CD14-positive monocyte (primary cell): ENCODE measurements around the gene DSCAML1. TPM values are rescaled to one million over a fixed set of nuclear protein-coding genes. Genes with fewer than 3 reads are reported as not detected.

Experiments used
- DNase-seq, 3 donors: peaks; one replicate each; pipeline ENCODE4 v3.0.0-alpha.2; 2011 to 2022
- H2AFZ ChIP-seq: 2 replicates; pipeline ENCODE4 v1.6.0; 2012; ENCODE audit warnings: mild to moderate bottlenecking, low read depth, low read length, inconsistent platforms; ENCODE audit not compliant: insufficient read depth, poor library complexity, severe bottlenecking
- H3K27ac ChIP-seq, 2 donors: 1 replicate in 1 of 2; 2 replicates in 1 of 2; pipeline ENCODE4 v1.5.1; 2012 to 2013; ENCODE audit warnings: low read length in 2 of 2, control low read depth in 1 of 2, inconsistent platforms in 1 of 2, low read depth in 1 of 2, mild to moderate bottlenecking in 1 of 2
- H3K27me3 ChIP-seq, 2 donors: one replicate each; pipeline versions ENCODE4 v1.6.0 to v1.6.1; 2011 to 2013; ENCODE audit warnings: low read length in 2 of 2; ENCODE audit not compliant: control insufficient read depth in 2 of 2, insufficient read depth in 2 of 2
- H3K36me3 ChIP-seq, 2 donors: replicated peaks in 1 of 2; 1 replicate in 1 of 2; 2 replicates in 1 of 2; pipeline versions ENCODE4 v1.5.1 to v1.6.1; 2012 to 2013; ENCODE audit warnings: low read length in 2 of 2, control low read depth in 1 of 2, inconsistent platforms in 1 of 2, mild to moderate bottlenecking in 1 of 2; ENCODE audit not compliant: insufficient read depth in 2 of 2, control insufficient read depth in 1 of 2
- H3K4me1 ChIP-seq, 2 donors: 1 replicate in 1 of 2; 2 replicates in 1 of 2; pipeline versions ENCODE4 v1.5.1 to v1.6.1; 2012 to 2013; ENCODE audit warnings: low read length in 2 of 2, control low read depth in 1 of 2, inconsistent platforms in 1 of 2, mild to moderate bottlenecking in 1 of 2, moderate library complexity in 1 of 2; ENCODE audit not compliant: insufficient read depth in 2 of 2, control insufficient read depth in 1 of 2
- H3K4me2 ChIP-seq: replicated peaks from 2 replicates; pipeline ENCODE3; 2012; ENCODE audit warnings: low read length, moderate library complexity, mild to moderate bottlenecking; ENCODE audit not compliant: poor library complexity, severe bottlenecking; ENCODE audit errors: extremely low read depth
- H3K4me3 ChIP-seq, 3 experiments: fragments of 200-600 bp in 1 of 3; sonication (generic) in 1 of 3; replicated peaks in 1 of 3; 1 replicate in 2 of 3; 2 replicates in 1 of 3; pipeline ENCODE4 v1.5.1; 2011 to 2013; ENCODE audit warnings: low read length in 3 of 3, mild to moderate bottlenecking in 3 of 3, control low read depth in 2 of 3, low read depth in 2 of 3, inconsistent platforms in 1 of 3, moderate library complexity in 1 of 3
- H3K79me2 ChIP-seq: 2 replicates; pipeline ENCODE4 v1.6.0; 2012; ENCODE audit warnings: mild to moderate bottlenecking, control low read depth, inconsistent platforms, low read length, moderate library complexity; ENCODE audit not compliant: insufficient read depth
- H3K9ac ChIP-seq: 2 replicates; pipeline ENCODE4 v1.6.0; 2017; ENCODE audit warnings: low read length, mild to moderate bottlenecking; ENCODE audit not compliant: insufficient read depth, poor library complexity, severe bottlenecking
- H3K9me3 ChIP-seq, 2 donors: replicated peaks in 1 of 2; 1 replicate in 1 of 2; 2 replicates in 1 of 2; pipeline versions ENCODE4 v1.5.1 to v1.6.1; 2012 to 2013; ENCODE audit warnings: low read length in 2 of 2, control low read depth in 1 of 2; ENCODE audit not compliant: control insufficient read depth in 1 of 2, insufficient read depth in 1 of 2
- H4K20me1 ChIP-seq: 2 replicates; pipeline ENCODE4 v1.6.0; 2012; ENCODE audit warnings: mild to moderate bottlenecking, low read length, control low read depth, moderate library complexity; ENCODE audit not compliant: insufficient read depth
- H3K27ac Mint-ChIP-seq, 7 donors: one replicate each; pipeline ENCODE4 v1.8.0; 2020; ENCODE audit warnings: mild to moderate bottlenecking in 7 of 7, mixed read lengths in 7 of 7, moderate library complexity in 6 of 7, inconsistent platforms in 2 of 7
- H3K27me3 Mint-ChIP-seq, 3 donors: one replicate each; pipeline ENCODE4 v1.8.0; 2021 to 2022; ENCODE audit warnings: low read depth in 3 of 3, mild to moderate bottlenecking in 3 of 3, mixed read lengths in 3 of 3, moderate library complexity in 3 of 3, inconsistent platforms in 1 of 3
- H3K36me3 Mint-ChIP-seq, 2 donors: one replicate each; pipeline ENCODE4 v1.8.0; 2020; ENCODE audit warnings: mixed read lengths in 2 of 2, inconsistent platforms in 1 of 2, mild to moderate bottlenecking in 1 of 2
- H3K4me1 Mint-ChIP-seq: one replicate; pipeline ENCODE4 v1.8.0; 2020; ENCODE audit warnings: mild to moderate bottlenecking, mixed read lengths
- H3K4me3 Mint-ChIP-seq, 2 donors: one replicate each; pipeline ENCODE4 v1.8.0; 2020; ENCODE audit warnings: mild to moderate bottlenecking in 2 of 2, mixed read lengths in 2 of 2, moderate library complexity in 1 of 2
- H3K9me3 Mint-ChIP-seq, 7 donors: one replicate each; pipeline ENCODE4 v1.8.0; 2020 to 2022; ENCODE audit warnings: mixed read lengths in 7 of 7, mild to moderate bottlenecking in 6 of 7, moderate library complexity in 6 of 7, inconsistent platforms in 2 of 7
- CTCF ChIP-seq: fragments of 200-600 bp; IDR thresholded peaks from one replicate; pipeline ENCODE4 v1.8.0; 2022; ENCODE audit warnings: antibody characterized with exemption, mild to moderate bottlenecking
- WGBS: methylation state at CpG from one replicate; pipeline ENCODE4 v1.1.5; 2013; ENCODE audit warnings: missing lambda C conversion rate; ENCODE audit not compliant: insufficient coverage; 5-methylcytosine and 5-hydroxymethylcytosine counted together
- intact Hi-C, 2 donors: fragments of 100-400 bp; cut with micrococcal nuclease; formaldehyde crosslinking; loops; one replicate each; pipeline versions ENCODE4 v1.15.0 to v1.15.1; 2023
- polyA plus RNA-seq, 3 donors: library from polyadenylated mRNA; depleted of rRNA in 1 of 3; unstranded in 2 of 3; stranded (reverse) in 1 of 3; fragments of 300-500 nt in 2 of 3; fragments of >200 nt in 1 of 3; fragmentation: Illumina TruSeq in 2 of 3; gene quantifications; 1 replicate in 2 of 3; 2 replicates in 1 of 3; pipeline ENCODE4 v1.2.3, GENCODE V29; 2012 to 2021

The DSCAML1 gene
- polyA plus RNA-seq, 3 donors = not detected

GRCh38 chr11:117705866-117706265 lies 91.2 kb downstream of the DSCAML1 start:
- H4K20me1 ChIP-seq = no peaks in the 10 kb centered on the region
- Mint-ChIP-seq H3K27ac (no peak overlapping the region), H3K27me3 (peaks cover 9 to 18% (median 10%) of the 10 kb centered on the region in 3 donors), H3K36me3 (no peaks in the 10 kb centered on the region), H3K9me3 (peaks cover 0 to 2% (median 0%) of the 10 kb centered on the region in 7 donors), H3K4me1 (peaks cover 3% of the 10 kb centered on the region), H3K4me3 (no peak overlapping the region)
- no peak for TF ChIP-seq CTCF
- no peaks in the 10 kb centered on the region for H3K36me3 ChIP-seq
- H3K9ac ChIP-seq = no peak overlapping the region
- no peaks in the 10 kb centered on the region for H3K9me3 ChIP-seq
- no peak overlapping the region for H3K4me3 ChIP-seq
- no peak overlapping the region for H2AFZ ChIP-seq
- H3K4me2 ChIP-seq = no peak overlapping the region
- H3K79me2 ChIP-seq = no peaks in the 10 kb centered on the region
- H3K4me1 ChIP-seq = no peaks in the 10 kb centered on the region
- H3K27ac ChIP-seq = no peak overlapping the region
- no peak for DNase-seq
- WGBS = 100% methylated on average over 3 of the region's 6 CpGs
- no peaks in the 10 kb centered on the region for H3K27me3 ChIP-seq
- intact Hi-C loops = no loop called here

- H3K79me2 ChIP-seq = no peaks in the 10 kb centered on the region
- no peak overlapping the region for H3K4me2 ChIP-seq
- no peak overlapping the region for H3K4me3 Mint-ChIP-seq
- H4K20me1 ChIP-seq = no peaks in the 10 kb centered on the region
- 92% methylated on average over 15 of the region's 24 CpGs for WGBS
- H3K27me3 ChIP-seq = no peaks in the 10 kb centered on the region
- no peak for DNase-seq
- no peak overlapping the region for H2AFZ ChIP-seq
- H3K27ac ChIP-seq = no peak overlapping the region
- no peaks in the 10 kb centered on the region for H3K9me3 ChIP-seq
- H3K27me3 Mint-ChIP-seq = peaks cover 9 to 17% (median 10%) of the 10 kb centered on the region in 3 donors
- H3K9ac ChIP-seq = no peak overlapping the region
- intact Hi-C loops = no loop called here
- no peaks in the 10 kb centered on the region for H3K36me3 Mint-ChIP-seq
- no peak overlapping the region for H3K4me3 ChIP-seq
- H3K9me3 Mint-ChIP-seq = peaks cover 0 to 2% (median 0%) of the 10 kb centered on the region in 7 donors
- no peak overlapping the region for H3K27ac Mint-ChIP-seq
- peaks cover 3% of the 10 kb centered on the region for H3K4me1 Mint-ChIP-seq
- no peaks in the 10 kb centered on the region for H3K4me1 ChIP-seq
- H3K36me3 ChIP-seq = no peaks in the 10 kb centered on the region
- no peak for TF ChIP-seq CTCF
Observed at GRCh38 chr11:117704395-117705100, 92.5 kb downstream of the DSCAML1 start.
